Measurements from ENCODE around the gene RPL10. TPM values are rescaled to one million over a fixed set of nuclear protein-coding genes. Genes with fewer than 3 reads are reported as not detected.

Gene RPL10
- total and polyA plus RNA-seq, 7 experiments from 2014 or later: 2,926 to 7,439 (median 5,067) TPM

DNA sequence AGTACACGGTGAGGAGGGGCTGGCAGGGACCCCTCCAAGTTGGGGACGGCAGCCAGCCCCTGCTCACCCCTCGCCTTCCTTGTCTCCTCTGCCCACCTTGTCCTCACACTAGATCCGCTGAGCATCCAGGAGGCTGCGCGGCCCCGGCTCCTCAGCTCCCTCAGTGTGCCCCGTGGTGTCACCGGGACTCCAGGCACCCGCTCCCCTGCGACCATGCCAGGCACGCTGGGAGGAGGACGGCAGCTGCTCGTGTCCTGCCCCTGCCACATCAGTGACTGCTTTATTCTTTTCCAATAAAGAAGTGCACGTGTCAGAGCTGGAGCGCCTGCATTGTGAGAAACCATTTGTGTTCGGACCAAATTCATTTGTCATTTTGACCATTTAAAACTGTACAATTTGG lies 52.1 kb downstream of the RPL10 start:
- no peaks in the 10 kb centered on the region for H3K27me3 Mint-ChIP-seq
- H3K36me3 Mint-ChIP-seq: peaks cover 0 to 13% (median 0%) of the 10 kb centered on the region in 5 donors
- H3K4me1 ChIP-seq (ENCODE audit: control insufficient read depth in 2 of 2, insufficient read depth in 2 of 2, low read length in 2 of 2): no peaks in the 10 kb centered on the region
- no peak overlapping the region for H3K27ac ChIP-seq (ENCODE audit: low read depth, low read length)
- no peak overlapping the region for H3K27ac Mint-ChIP-seq
- no peak for ATAC-seq
- peaks cover 0 to 4% (median 0%) of the 10 kb centered on the region in 11 donors for H3K9me3 Mint-ChIP-seq
- peaks cover 0 to 6% (median 0%) of the 10 kb centered on the region in 7 donors for H3K4me1 Mint-ChIP-seq
- intact Hi-C loops (cut with micrococcal nuclease): no loop called here
- no peak for DNase-seq
- ChIA-PET CTCF (no interaction called here), POLR2A (interaction anchor here (0.6 kb wide), 1 partner anchor 87 kb away, joined by 5 read pairs; no protein-coding TSS in a partner anchor)
- H3K27me3 ChIP-seq (ENCODE audit: control insufficient read depth in 2 of 2, insufficient read depth in 2 of 2, low read length in 2 of 2): no peaks in the 10 kb centered on the region
- H3K4me3 ChIP-seq (ENCODE audit: low read length): no peak overlapping the region
- no peaks in the 10 kb centered on the region for H3K9me3 ChIP-seq (ENCODE audit: control insufficient read depth in 2 of 3, low read length in 3 of 3)
- H3K36me3 ChIP-seq (ENCODE audit: control insufficient read depth in 2 of 3, insufficient read depth in 3 of 3, low read length in 3 of 3): peaks cover 0 to 42% (median 0%) of the 10 kb centered on the region in 3 experiments
- no peak overlapping the region for H3K4me3 Mint-ChIP-seq

Small RNAs within 50 kb of the gene (microRNA-seq; reads per million reads assigned to microRNA genes)
- not detected for gene MIR6858 (ENCODE audit: borderline microRNAs expressed)

Other genes starting within 250 kb of the RPL10 start
- gene OPN1MW, start 215.8 kb upstream of the RPL10 start, total RNA-seq: not detected
- not detected for gene OPN1MW, start 215.8 kb upstream of the RPL10 start, polyA plus RNA-seq
- not detected for gene OPN1MW2, start 178.6 kb upstream of the RPL10 start, total RNA-seq
- gene OPN1MW2, start 178.6 kb upstream of the RPL10 start, polyA plus RNA-seq: not detected
- not detected for gene OPN1MW3, start 140.8 kb upstream of the RPL10 start, total RNA-seq
- not detected for gene OPN1MW3, start 140.8 kb upstream of the RPL10 start, polyA plus RNA-seq
- not detected for gene TEX28, start 103.3 kb upstream of the RPL10 start, total RNA-seq
- gene TEX28, start 103.3 kb upstream of the RPL10 start, polyA plus RNA-seq: not detected
- 1 to 10 TPM in 4 of 5 experiments, under 1 TPM in 1; 0.58 to 4.7 (median 3.2) TPM for gene TKTL1, start 102.6 kb upstream of the RPL10 start, total RNA-seq
- gene TKTL1, start 102.6 kb upstream of the RPL10 start, polyA plus RNA-seq: 10 to 100 TPM; 35.7 to 47.7 TPM
- gene FLNA, start 23.7 kb upstream of the RPL10 start, total RNA-seq: 1,000 to 10,000 TPM in 2 of 5 experiments, 100 to 1,000 TPM in 3; 440 to 1,423 (median 604) TPM
- 100 to 1,000 TPM in 1 of 2 donors, 10 to 100 TPM in 1; 96.0 to 333 TPM for gene FLNA, start 23.7 kb upstream of the RPL10 start, polyA plus RNA-seq
- gene EMD, start 19.1 kb upstream of the RPL10 start, total RNA-seq: 100 to 1,000 TPM in 2 of 5 experiments, 10 to 100 TPM in 3; 53.5 to 141 (median 89.9) TPM
- gene EMD, start 19.1 kb upstream of the RPL10 start, polyA plus RNA-seq: 10 to 100 TPM; 31.5 to 34.6 TPM
- gene DNASE1L1, start 10.9 kb downstream of the RPL10 start, total RNA-seq: 10 to 100 TPM; 18.4 to 31.1 (median 21.7) TPM
- gene DNASE1L1, start 10.9 kb downstream of the RPL10 start, polyA plus RNA-seq: 10 to 100 TPM; 11.1 to 19.6 TPM
- 100 to 1,000 TPM in 3 of 5 experiments, 10 to 100 TPM in 2; 90.9 to 130 (median 108) TPM for gene TAFAZZIN, start 13.2 kb downstream of the RPL10 start, total RNA-seq
- 10 to 100 TPM; 40.4 to 46.4 TPM for gene TAFAZZIN, start 13.2 kb downstream of the RPL10 start, polyA plus RNA-seq
- 10 to 100 TPM; 37.8 to 63.3 (median 51.1) TPM for gene ATP6AP1, start 30.3 kb downstream of the RPL10 start, total RNA-seq
- gene ATP6AP1, start 30.3 kb downstream of the RPL10 start, polyA plus RNA-seq: 100 to 1,000 TPM; 100 to 118 TPM
- 100 to 1,000 TPM; 106 to 174 (median 140) TPM for gene GDI1, start 38.8 kb downstream of the RPL10 start, total RNA-seq
- gene GDI1, start 38.8 kb downstream of the RPL10 start, polyA plus RNA-seq: 10 to 100 TPM; 18.8 to 28.6 TPM
- 10 to 100 TPM; 47.2 to 76.5 (median 49.3) TPM for gene FAM50A, start 45.8 kb downstream of the RPL10 start, total RNA-seq
- 10 to 100 TPM; 19.9 to 40.7 TPM for gene FAM50A, start 45.8 kb downstream of the RPL10 start, polyA plus RNA-seq
- gene PLXNA3, start 59.9 kb downstream of the RPL10 start, total RNA-seq: 10 to 100 TPM; 32.9 to 45.7 (median 43.3) TPM
- gene PLXNA3, start 59.9 kb downstream of the RPL10 start, polyA plus RNA-seq: 1 to 10 TPM in 1 of 2 donors, under 1 TPM in 1; 0.93 to 1.2 TPM
- gene LAGE3, start 80.9 kb downstream of the RPL10 start, total RNA-seq: 10 to 100 TPM; 11.6 to 57.0 (median 20.4) TPM
- 10 to 100 TPM; 78.1 to 85.1 TPM for gene LAGE3, start 80.9 kb downstream of the RPL10 start, polyA plus RNA-seq
- 10 to 100 TPM in 4 of 5 experiments, 1 to 10 TPM in 1; 9.2 to 41.5 (median 32.5) TPM for gene UBL4A, start 88.2 kb downstream of the RPL10 start, total RNA-seq
- 10 to 100 TPM; 46.0 to 65.7 TPM for gene UBL4A, start 88.2 kb downstream of the RPL10 start, polyA plus RNA-seq
- gene SLC10A3, start 92.3 kb downstream of the RPL10 start, total RNA-seq: 10 to 100 TPM; 11.7 to 22.7 (median 19.0) TPM
- gene SLC10A3, start 92.3 kb downstream of the RPL10 start, polyA plus RNA-seq: 10 to 100 TPM; 35.0 to 58.7 TPM
- gene FAM3A, start 117.9 kb downstream of the RPL10 start, total RNA-seq: 10 to 100 TPM; 37.6 to 63.7 (median 50.9) TPM
- 10 to 100 TPM; 22.2 to 31.1 TPM for gene FAM3A, start 117.9 kb downstream of the RPL10 start, polyA plus RNA-seq
- 10 to 100 TPM; 35.4 to 74.3 (median 52.7) TPM for gene G6PD, start 148.5 kb downstream of the RPL10 start, total RNA-seq
- 1 to 10 TPM; 3.9 to 6.2 TPM for gene G6PD, start 148.5 kb downstream of the RPL10 start, polyA plus RNA-seq
- gene IKBKG, start 149.2 kb downstream of the RPL10 start, total RNA-seq: 10 to 100 TPM; 29.6 to 45.5 (median 38.8) TPM
- gene IKBKG, start 149.2 kb downstream of the RPL10 start, polyA plus RNA-seq: 10 to 100 TPM; 19.6 to 26.4 TPM
- gene CTAG1A, start 186.8 kb downstream of the RPL10 start, total RNA-seq: not detected
- not detected for gene CTAG1A, start 186.8 kb downstream of the RPL10 start, polyA plus RNA-seq
- gene CTAG1B, start 220.9 kb downstream of the RPL10 start, total RNA-seq: not detected
- gene CTAG1B, start 220.9 kb downstream of the RPL10 start, polyA plus RNA-seq: not detected